ENCODE measurements around the gene SSX2IP. TPM values are rescaled to one million over a fixed set of nuclear protein-coding genes. Genes with fewer than 3 reads are reported as not detected.

Gene SSX2IP
- total and polyA plus RNA-seq, 7 donors, result 2.2 to 12.8 (median 7.3) TPM

DNA sequence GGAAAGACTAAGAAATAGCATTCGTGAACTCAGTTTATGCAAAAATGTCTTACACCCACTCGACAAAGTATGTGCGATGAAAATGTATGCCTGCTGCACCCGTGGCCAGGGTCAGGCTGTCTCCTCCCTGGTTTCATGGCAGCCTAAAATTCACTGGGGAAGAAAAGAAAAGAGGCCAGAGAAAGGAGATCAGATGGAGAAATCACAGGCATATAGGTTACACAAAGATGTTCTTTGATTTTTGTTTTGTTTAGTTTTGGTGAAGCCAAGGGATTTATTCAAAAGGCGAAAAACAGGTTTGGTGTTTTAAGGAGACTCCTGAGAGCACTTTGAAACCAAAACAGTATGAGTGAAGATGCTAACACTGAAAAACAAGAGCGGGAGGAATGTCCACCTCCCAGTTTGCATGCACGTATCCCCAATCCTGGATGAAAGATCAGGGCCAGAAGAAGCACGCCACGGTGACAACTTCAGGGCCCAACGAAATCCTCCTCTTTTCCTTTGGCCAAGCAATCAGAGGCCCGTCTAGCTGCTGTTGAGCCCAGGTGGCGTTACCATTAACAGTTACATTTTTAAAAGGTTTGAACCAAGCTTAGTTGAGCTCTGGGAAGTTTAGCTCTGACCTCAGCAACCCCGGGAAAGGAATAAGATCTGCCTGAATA is 992 bp upstream of the SSX2IP start:
- H3K4me1 ChIP-seq, result no peaks in the 10 kb centered on the region
- intact Hi-C loops (cut with DNase I), result no loop called here
- DNase-seq, result no peak
- H3K27me3 ChIP-seq (ENCODE audit: insufficient read depth in 3 of 3, low read length in 2 of 3), result no peaks in the 10 kb centered on the region
- no peak for ATAC-seq
- no peaks in the 10 kb centered on the region for H3K9me3 ChIP-seq
- WGBS, 3 donors, result 40 to 44% (median 42%) methylated on average over 13 of the region's 13 CpGs
- TF ChIP-seq, protein P1, sequence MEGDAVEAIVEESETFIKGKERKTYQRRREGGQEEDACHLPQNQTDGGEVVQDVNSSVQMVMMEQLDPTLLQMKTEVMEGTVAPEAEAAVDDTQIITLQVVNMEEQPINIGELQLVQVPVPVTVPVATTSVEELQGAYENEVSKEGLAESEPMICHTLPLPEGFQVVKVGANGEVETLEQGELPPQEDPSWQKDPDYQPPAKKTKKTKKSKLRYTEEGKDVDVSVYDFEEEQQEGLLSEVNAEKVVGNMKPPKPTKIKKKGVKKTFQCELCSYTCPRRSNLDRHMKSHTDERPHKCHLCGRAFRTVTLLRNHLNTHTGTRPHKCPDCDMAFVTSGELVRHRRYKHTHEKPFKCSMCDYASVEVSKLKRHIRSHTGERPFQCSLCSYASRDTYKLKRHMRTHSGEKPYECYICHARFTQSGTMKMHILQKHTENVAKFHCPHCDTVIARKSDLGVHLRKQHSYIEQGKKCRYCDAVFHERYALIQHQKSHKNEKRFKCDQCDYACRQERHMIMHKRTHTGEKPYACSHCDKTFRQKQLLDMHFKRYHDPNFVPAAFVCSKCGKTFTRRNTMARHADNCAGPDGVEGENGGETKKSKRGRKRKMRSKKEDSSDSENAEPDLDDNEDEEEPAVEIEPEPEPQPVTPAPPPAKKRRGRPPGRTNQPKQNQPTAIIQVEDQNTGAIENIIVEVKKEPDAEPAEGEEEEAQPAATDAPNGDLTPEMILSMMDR (IDR thresholded peaks at IDR 0.05), result no peak
- H3K27ac ChIP-seq, result peak overlapping the region; percentile 75
- H3K4me3 ChIP-seq, result peak overlapping the region; percentile 89
- no peaks in the 10 kb centered on the region for H3K36me3 ChIP-seq (ENCODE audit: insufficient read depth in 1 of 2, low read depth in 1 of 2)

DNA sequence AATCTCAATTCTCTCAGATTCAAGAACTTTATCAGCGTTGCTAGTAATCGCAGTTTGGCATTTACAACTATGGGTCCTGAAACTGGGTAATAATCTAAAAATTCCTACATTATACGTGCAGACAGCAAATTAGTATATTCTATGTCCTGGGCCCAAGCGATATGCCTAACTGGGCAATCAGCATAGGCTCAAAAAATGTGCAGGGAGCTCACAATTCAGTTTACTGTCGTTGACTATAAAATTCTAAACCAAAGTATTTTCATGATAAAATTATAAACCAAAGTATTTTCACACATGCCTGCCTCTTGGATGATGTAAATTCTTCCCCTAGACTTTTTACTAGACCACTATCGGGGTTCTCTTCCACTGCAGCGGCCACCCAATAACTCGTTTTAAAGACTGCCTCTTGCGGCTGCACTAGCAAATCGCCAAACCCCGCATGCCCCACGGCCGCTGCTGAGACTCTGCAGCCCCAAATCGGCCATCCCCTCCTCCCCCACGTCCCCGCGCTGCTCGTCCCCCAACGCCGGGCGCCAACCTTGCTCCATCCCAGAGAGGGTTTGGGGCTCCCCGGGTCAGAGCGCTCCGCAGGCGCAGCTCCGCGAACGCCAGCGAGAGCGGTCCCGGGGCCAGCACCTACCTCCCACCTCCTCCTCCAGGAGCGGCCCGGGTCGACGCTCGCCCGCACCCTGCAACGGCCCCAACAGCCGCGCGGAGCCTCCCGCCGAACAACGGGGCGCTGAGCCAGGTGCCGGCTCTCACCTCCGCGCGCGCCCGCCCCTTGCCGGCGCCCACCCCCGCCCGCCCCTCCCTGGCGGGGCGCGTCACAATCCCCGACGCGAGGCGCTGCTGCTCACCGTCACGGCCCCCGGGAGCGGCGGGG is 506 bp downstream of the SSX2IP start:
- H3K27ac ChIP-seq, result peak overlapping the region; percentile 75
- intact Hi-C loops (cut with DNase I), result no loop called here
- ATAC-seq (peak; percentile 18 to 49 (median 24)), DNase-seq (peak; percentile 46 to 70)
- no peaks in the 10 kb centered on the region for H3K27me3 ChIP-seq (ENCODE audit: insufficient read depth in 3 of 3, low read length in 2 of 3)
- WGBS, 3 donors, result 2 to 3% (median 2%) methylated on average over 54 to 67 of the region's 67 CpGs
- H3K36me3 ChIP-seq (ENCODE audit: insufficient read depth in 1 of 2, low read depth in 1 of 2), result no peaks in the 10 kb centered on the region
- TF ChIP-seq, protein P1 (IDR thresholded peaks at IDR 0.05), result peak; percentile 33
- peak overlapping the region; percentile 89 for H3K4me3 ChIP-seq
- no peaks in the 10 kb centered on the region for H3K9me3 ChIP-seq
- H3K4me1 ChIP-seq, result no peaks in the 10 kb centered on the region

DNA sequence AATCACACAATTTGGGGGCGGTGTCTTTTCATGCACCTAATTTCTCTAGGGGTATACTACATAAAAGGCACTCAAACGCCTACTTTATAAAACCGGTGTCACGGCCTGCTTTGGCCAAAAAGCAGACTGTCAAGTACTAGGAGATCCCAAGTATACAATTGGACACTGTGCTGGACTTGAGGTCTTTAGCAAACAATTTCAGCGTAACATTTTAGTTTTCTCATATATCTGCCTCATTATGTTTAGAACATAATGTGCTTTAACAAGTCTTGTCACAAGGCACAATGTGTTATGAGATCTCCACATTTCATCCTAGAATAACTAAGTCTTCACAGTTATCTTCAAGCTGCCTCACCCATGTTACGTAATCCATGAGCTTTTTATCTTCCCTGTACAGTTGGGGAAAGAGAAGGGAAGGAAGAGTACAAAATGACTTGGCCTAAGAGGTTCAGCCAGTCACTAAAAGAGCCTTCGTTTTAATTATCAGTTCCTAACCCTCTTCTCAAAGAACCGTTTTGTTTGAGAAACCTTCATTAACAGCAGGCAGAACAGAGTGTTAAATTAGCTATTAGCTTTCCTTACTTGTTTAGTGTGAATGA is 1.7 kb downstream of the SSX2IP start:
- no peak overlapping the region for H3K4me3 ChIP-seq
- no peak for DNase-seq
- TF ChIP-seq, protein P1 (IDR thresholded peaks at IDR 0.05), result no peak
- no peaks in the 10 kb centered on the region for H3K9me3 ChIP-seq
- H3K27ac ChIP-seq, result no peak overlapping the region
- H3K36me3 ChIP-seq (ENCODE audit: insufficient read depth in 1 of 2, low read depth in 1 of 2), result no peaks in the 10 kb centered on the region
- intact Hi-C loops (cut with DNase I), result no loop called here
- H3K27me3 ChIP-seq (ENCODE audit: insufficient read depth in 3 of 3, low read length in 2 of 3), result no peaks in the 10 kb centered on the region
- no peaks in the 10 kb centered on the region for H3K4me1 ChIP-seq
- ATAC-seq, result no peak
- 86 to 92% (median 91%) methylated on average over 8 of the region's 8 CpGs for WGBS, 3 donors

DNA sequence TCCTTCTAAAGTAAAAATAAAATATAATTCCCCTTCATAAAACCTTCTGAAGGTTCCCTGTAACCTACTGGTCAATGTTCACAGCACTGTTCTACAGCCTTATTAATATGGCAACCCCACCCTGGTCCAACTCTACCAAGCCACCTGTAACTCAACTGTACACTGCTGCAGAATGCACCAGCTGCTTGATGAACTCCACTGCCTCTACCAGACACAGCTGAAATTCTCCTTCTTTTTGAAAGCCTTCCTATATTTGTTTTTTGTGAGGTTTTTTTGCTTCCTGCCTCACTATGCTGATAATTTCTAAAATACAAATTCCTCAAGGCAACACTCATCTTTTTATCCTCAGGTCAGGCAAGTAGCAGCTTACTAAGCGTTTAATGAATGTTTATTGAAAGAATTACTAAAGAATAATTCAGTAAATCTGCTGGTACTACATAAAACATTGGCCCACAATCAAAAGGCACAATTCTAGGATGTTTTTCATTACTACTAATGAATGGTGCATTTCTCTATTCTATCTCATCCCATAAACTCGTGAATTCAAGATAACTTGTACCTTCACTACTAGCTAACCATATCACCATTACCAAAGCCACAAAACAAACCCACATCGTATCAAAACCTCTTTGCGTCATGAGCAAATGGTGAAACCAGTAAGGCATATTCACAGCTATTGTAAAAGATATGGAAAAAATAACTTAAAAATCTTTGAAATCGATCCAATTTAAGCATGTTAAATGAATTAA is 2.4 kb downstream of the SSX2IP start:
- Histone ChIP-seq H3K4me1 (no peaks in the 10 kb centered on the region), H3K4me3 (no peak overlapping the region), H3K36me3 (ENCODE audit: insufficient read depth in 1 of 2, low read depth in 1 of 2) (no peaks in the 10 kb centered on the region), H3K27ac (no peak overlapping the region), H3K9me3 (no peaks in the 10 kb centered on the region), H3K27me3 (ENCODE audit: insufficient read depth in 3 of 3, low read length in 2 of 3) (no peaks in the 10 kb centered on the region)
- intact Hi-C loops (cut with DNase I), result no loop called here
- no peak for ATAC-seq
- DNase-seq, result no peak
- TF ChIP-seq, protein P1 (IDR thresholded peaks at IDR 0.05), result no peak
- WGBS, 3 donors, result 90 to 95% (median 91%) methylated on average over 5 of the region's 5 CpGs
